GM21529 (cell line): ENCODE data around the gene ZNF584.
A peak's percentile ranks its signal among the peaks of the same experiment; 100 is the strongest.

Experiments used
- ATAC-seq: cut with Tn5 transposase; IDR thresholded peaks from one replicate; pipeline ENCODE4 v1.9.1; 2021; ENCODE audit not compliant: unreplicated experiment

ZNF584 gene

GRCh38 chr19:58460039-58460438 is 51.6 kb downstream of the ZNF584 start:
- no peak for ATAC-seq

GRCh38 chr19:58466089-58466759 is 57.8 kb downstream of the ZNF584 start:
- ATAC-seq, result peak; percentile 3

GRCh38 chr19:58466760-58467589 is 58.5 kb downstream of the ZNF584 start, which contains the start of gene ZNF324:
ZNF324 (plus strand) TSS chr19:58467080; CDS start chr19:58469186, 2,106 bp downstream.
- ATAC-seq, result peak; percentile 89
